Nephron (organoid): Measurements from ENCODE around the gene SOD1.

ENCODE experiments used
- H3K27ac Mint-ChIP-seq, 3 experiments: 2 replicates each; pipeline ENCODE4 v1.8.0; 2020; ENCODE audit warnings: mixed read lengths in 3 of 3, mild to moderate bottlenecking in 2 of 3, moderate library complexity in 1 of 3
- H3K27me3 Mint-ChIP-seq: 2 replicates; pipeline ENCODE4 v1.8.0; 2021; ENCODE audit warnings: low read depth, mild to moderate bottlenecking, moderate library complexity, mixed read lengths
- H3K36me3 Mint-ChIP-seq: 2 replicates; pipeline ENCODE4 v1.8.0; 2020; ENCODE audit warnings: low read depth, mixed read lengths
- H3K4me1 Mint-ChIP-seq: 2 replicates; pipeline ENCODE4 v1.8.0; 2020; ENCODE audit warnings: mixed read lengths
- H3K4me3 Mint-ChIP-seq, 3 experiments: 2 replicates each; pipeline ENCODE4 v1.8.0; 2020; ENCODE audit warnings: mild to moderate bottlenecking in 3 of 3, mixed read lengths in 3 of 3, moderate library complexity in 2 of 3
- H3K9me3 Mint-ChIP-seq: 2 replicates; pipeline ENCODE4 v1.8.0; 2020; ENCODE audit warnings: mixed read lengths
- CTCF ChIP-seq, 3 experiments: fragments of 200-600 bp; sonication (generic); IDR thresholded peaks; one replicate each; pipeline ENCODE4 v1.5.0; 2021; ENCODE audit warnings: antibody characterized with exemption in 3 of 3; ENCODE audit not compliant: unreplicated experiment in 3 of 3

The SOD1 gene

GRCh38 chr21:31659536-31660258 is at the start of gene SOD1:
SOD1 (plus strand) TSS chr21:31659693; CDS start chr21:31659770, 77 bp downstream.
- TF ChIP-seq CTCF (IDR thresholded peaks at IDR 0.05; ENCODE audit: unreplicated experiment in 3 of 3): no peak
- Mint-ChIP-seq H3K27me3 (no peaks in the 10 kb centered on the region), H3K27ac (peak within 1 kb of the TSS; percentile 95 to 99 (median 97)), H3K4me1 (peaks cover 33% of the 10 kb centered on the region), H3K36me3 (peaks cover 31% of the 10 kb centered on the region), H3K4me3 (peak within 1 kb of the TSS; percentile 100), H3K9me3 (peaks cover 2% of the 10 kb centered on the region)

- Mint-ChIP-seq H3K9me3 (no peaks in the 10 kb centered on the region), H3K4me3 (no peak overlapping the region), H3K4me1 (no peaks in the 10 kb centered on the region), H3K27ac (no peak overlapping the region), H3K36me3 (no peaks in the 10 kb centered on the region), H3K27me3 (peaks cover 6% of the 10 kb centered on the region)
- no peak for TF ChIP-seq CTCF (IDR thresholded peaks at IDR 0.05; ENCODE audit: unreplicated experiment in 3 of 3)
Observed at GRCh38 chr21:31611445-31611844, 48.0 kb upstream of the SOD1 start.

- H3K4me1 Mint-ChIP-seq: no peaks in the 10 kb centered on the region
- TF ChIP-seq CTCF (IDR thresholded peaks at IDR 0.05; ENCODE audit: unreplicated experiment in 3 of 3): no peak
- no peaks in the 10 kb centered on the region for H3K9me3 Mint-ChIP-seq
- H3K27me3 Mint-ChIP-seq: peaks cover 6% of the 10 kb centered on the region
- H3K36me3 Mint-ChIP-seq: no peaks in the 10 kb centered on the region
- H3K4me3 Mint-ChIP-seq: no peak overlapping the region
- no peak overlapping the region for H3K27ac Mint-ChIP-seq
Observed at GRCh38 chr21:31612894-31613785, 46.4 kb upstream of the SOD1 start.

GRCh38 chr21:31614705-31615104 is 44.8 kb upstream of the SOD1 start:
- no peak overlapping the region for H3K4me3 Mint-ChIP-seq
- H3K27me3 Mint-ChIP-seq: peaks cover 6% of the 10 kb centered on the region
- H3K36me3 Mint-ChIP-seq: no peaks in the 10 kb centered on the region
- no peak for TF ChIP-seq CTCF (IDR thresholded peaks at IDR 0.05; ENCODE audit: unreplicated experiment in 3 of 3)
- no peaks in the 10 kb centered on the region for H3K4me1 Mint-ChIP-seq
- H3K9me3 Mint-ChIP-seq: peaks cover 3% of the 10 kb centered on the region
- H3K27ac Mint-ChIP-seq: no peak overlapping the region

GRCh38 chr21:31616216-31616615 is 43.3 kb upstream of the SOD1 start:
- no peak for TF ChIP-seq CTCF (IDR thresholded peaks at IDR 0.05; ENCODE audit: unreplicated experiment in 3 of 3)
- no peaks in the 10 kb centered on the region for H3K36me3 Mint-ChIP-seq
- no peaks in the 10 kb centered on the region for H3K4me1 Mint-ChIP-seq
- H3K9me3 Mint-ChIP-seq: peaks cover 3% of the 10 kb centered on the region
- H3K4me3 Mint-ChIP-seq: no peak overlapping the region
- H3K27me3 Mint-ChIP-seq: peaks cover 6% of the 10 kb centered on the region
- H3K27ac Mint-ChIP-seq: no peak overlapping the region
